ENCODE results near the gene OSBPL1A. TPM values are rescaled to one million over a fixed set of nuclear protein-coding genes. Genes with fewer than 3 reads are reported as not detected.
A peak's percentile ranks its signal among the peaks of the same experiment; 100 is the strongest.

The OSBPL1A gene
- total and polyA plus RNA-seq, 12 donors: 18.7 to 116 (median 60.0) TPM

DNA sequence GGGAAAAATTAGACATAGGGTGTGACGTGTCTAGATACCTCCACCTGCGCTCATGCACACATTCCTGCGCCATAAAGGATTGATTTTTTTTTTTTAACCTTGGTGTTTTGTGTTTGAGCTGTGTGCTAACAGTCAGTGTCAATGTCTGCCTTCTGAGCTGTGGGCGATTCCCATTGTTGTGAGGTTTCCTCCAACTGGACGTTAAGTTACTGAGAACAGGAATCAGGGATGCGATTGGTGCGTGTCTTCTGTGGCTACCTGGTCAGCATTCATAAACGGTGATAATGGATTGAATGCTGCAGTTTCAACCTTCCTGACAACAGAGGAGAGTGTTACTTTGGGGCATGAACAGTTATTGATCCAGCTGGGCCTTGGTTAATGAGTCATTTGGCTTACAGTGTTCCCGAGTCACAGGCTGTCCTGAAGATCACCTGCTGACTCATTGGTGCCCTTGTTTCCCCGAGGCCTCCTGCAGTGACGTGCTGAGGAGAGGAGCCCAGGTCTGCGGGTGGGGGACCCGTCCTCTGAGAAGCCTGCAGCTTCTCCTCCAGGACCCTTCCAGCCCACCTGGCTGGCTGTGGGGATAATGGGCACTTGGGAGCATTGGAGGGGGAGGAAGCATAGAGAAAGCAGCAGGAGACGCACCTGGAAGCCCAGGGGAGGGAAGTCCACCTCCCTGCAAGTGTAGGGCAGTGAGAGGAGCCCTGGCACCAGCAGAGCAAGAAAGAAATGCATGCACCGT is 284.6 kb downstream of the OSBPL1A start:
- Histone ChIP-seq H3K27me3 (no peaks in the 10 kb centered on the region), H3K27ac (peak overlapping the region; percentile 76 to 93 (median 83)), H3K4me1 (replicated peaks in 1 of 2) (peaks cover 36 to 38% of the 10 kb centered on the region in 2 donors), H3K4me3 (peak overlapping the region in 1 of 4 donors; percentile 10), H3K9me3 (replicated peaks in 1 of 3) (no peaks in the 10 kb centered on the region), H3K36me3 (replicated peaks in 1 of 2) (no peaks in the 10 kb centered on the region)
- TF ChIP-seq POLR2A (IDR thresholded peaks at IDR 0.05): peak in 1 of 2 donors; percentile 53
- TF ChIP-seq, protein P1, sequence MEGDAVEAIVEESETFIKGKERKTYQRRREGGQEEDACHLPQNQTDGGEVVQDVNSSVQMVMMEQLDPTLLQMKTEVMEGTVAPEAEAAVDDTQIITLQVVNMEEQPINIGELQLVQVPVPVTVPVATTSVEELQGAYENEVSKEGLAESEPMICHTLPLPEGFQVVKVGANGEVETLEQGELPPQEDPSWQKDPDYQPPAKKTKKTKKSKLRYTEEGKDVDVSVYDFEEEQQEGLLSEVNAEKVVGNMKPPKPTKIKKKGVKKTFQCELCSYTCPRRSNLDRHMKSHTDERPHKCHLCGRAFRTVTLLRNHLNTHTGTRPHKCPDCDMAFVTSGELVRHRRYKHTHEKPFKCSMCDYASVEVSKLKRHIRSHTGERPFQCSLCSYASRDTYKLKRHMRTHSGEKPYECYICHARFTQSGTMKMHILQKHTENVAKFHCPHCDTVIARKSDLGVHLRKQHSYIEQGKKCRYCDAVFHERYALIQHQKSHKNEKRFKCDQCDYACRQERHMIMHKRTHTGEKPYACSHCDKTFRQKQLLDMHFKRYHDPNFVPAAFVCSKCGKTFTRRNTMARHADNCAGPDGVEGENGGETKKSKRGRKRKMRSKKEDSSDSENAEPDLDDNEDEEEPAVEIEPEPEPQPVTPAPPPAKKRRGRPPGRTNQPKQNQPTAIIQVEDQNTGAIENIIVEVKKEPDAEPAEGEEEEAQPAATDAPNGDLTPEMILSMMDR (IDR thresholded peaks at IDR 0.05): no peak
- intact Hi-C loops (cut with DNase I): loop anchor here in 1 of 2 donors (10.0 kb wide), 1 partner anchor 298 kb away; no protein-coding TSS in a partner anchor
- 36 to 61% (median 42%) methylated on average over 14 to 15 of the region's 15 CpGs for WGBS, 4 donors
- DNase-seq: peak; percentile 79 to 92 (median 89)

DNA sequence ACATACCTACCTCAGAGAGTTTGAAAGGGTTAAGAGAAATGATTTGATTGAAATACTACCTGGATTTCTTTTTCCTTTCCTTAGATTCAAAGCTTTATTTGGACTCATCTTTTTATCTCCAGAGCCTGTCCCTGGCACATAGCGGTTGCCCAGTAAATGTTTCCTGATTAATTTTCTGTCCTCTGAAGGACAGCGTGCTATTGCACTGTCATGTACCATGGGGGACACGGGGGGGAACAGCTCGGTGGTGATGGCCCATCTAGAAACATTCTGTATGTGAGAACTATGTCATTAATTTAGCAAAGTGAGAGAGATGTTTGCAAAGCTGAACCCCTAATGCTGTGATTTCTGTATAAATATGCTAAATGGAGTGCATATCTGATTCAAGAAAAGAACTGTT is 285.2 kb downstream of the OSBPL1A start:
- Histone ChIP-seq H3K27me3 (no peaks in the 10 kb centered on the region), H3K27ac (peak overlapping the region; percentile 76 to 93 (median 83)), H3K36me3 (replicated peaks in 1 of 2) (no peaks in the 10 kb centered on the region), H3K4me3 (peak overlapping the region in 1 of 4 donors; percentile 10), H3K9me3 (replicated peaks in 1 of 3) (no peaks in the 10 kb centered on the region), H3K4me1 (replicated peaks in 1 of 2) (peaks cover 36 to 38% of the 10 kb centered on the region in 2 donors)
- 32 to 50% (median 42%) methylated on average over 4 of the region's 4 CpGs for WGBS, 4 donors
- DNase-seq: peak in 6 of 7 donors; percentile 38 to 68 (median 48)
- TF ChIP-seq POLR2A (IDR thresholded peaks at IDR 0.05): no peak
- TF ChIP-seq, protein P1 (IDR thresholded peaks at IDR 0.05): no peak
- intact Hi-C loops (cut with DNase I): loop anchor here in 1 of 2 donors (10.0 kb wide), 1 partner anchor 298 kb away; no protein-coding TSS in a partner anchor

Small RNA genes lying within 50 kb of the gene (microRNA-seq; reads per million reads assigned to microRNA genes)
- 1.1 to 8.0 (median 2.0) reads per million in 3 donors for gene MIR320C2

Small RNA genes lying within 50 kb of the gene (small RNA-seq; reads per million reads assigned to genes)
- gene MIR320C2: 0 reads per million in 2 donors
- 0 reads per million in 2 donors for gene RF00017
- 0 reads per million in 2 donors for gene RF00019
- gene RNA5SP452: 0.17 to 0.83 reads per million in 2 donors
- 0 to 0.08 reads per million in 2 donors for gene RNU5A-6P
- 0 reads per million in 2 donors for gene RNU6-435P

Other genes starting within 250 kb of the OSBPL1A start
- gene IMPACT, start 28.8 kb upstream of the OSBPL1A start, total RNA-seq: 10 to 100 TPM; 21.6 to 60.5 (median 46.0) TPM
- 10 to 100 TPM; 16.2 to 58.9 (median 21.4) TPM for gene IMPACT, start 28.8 kb upstream of the OSBPL1A start, polyA plus RNA-seq
- under 1 TPM in 2 of 9 donors, not detected in 7; 0.06 to 0.13 TPM for gene HRH4, start 62.8 kb upstream of the OSBPL1A start, total RNA-seq
- gene HRH4, start 62.8 kb upstream of the OSBPL1A start, polyA plus RNA-seq: under 1 TPM in 2 of 3 donors, not detected in 1; 0.03 to 0.05 TPM